OCI-M1 (cell line): Measurements from ENCODE around the gene PDRG1.

Source experiments
- DNase-seq: peaks from one replicate; lab custom pipeline; 2025; lab: John Stamatoyannopoulos, UW

PDRG1 gene

DNA sequence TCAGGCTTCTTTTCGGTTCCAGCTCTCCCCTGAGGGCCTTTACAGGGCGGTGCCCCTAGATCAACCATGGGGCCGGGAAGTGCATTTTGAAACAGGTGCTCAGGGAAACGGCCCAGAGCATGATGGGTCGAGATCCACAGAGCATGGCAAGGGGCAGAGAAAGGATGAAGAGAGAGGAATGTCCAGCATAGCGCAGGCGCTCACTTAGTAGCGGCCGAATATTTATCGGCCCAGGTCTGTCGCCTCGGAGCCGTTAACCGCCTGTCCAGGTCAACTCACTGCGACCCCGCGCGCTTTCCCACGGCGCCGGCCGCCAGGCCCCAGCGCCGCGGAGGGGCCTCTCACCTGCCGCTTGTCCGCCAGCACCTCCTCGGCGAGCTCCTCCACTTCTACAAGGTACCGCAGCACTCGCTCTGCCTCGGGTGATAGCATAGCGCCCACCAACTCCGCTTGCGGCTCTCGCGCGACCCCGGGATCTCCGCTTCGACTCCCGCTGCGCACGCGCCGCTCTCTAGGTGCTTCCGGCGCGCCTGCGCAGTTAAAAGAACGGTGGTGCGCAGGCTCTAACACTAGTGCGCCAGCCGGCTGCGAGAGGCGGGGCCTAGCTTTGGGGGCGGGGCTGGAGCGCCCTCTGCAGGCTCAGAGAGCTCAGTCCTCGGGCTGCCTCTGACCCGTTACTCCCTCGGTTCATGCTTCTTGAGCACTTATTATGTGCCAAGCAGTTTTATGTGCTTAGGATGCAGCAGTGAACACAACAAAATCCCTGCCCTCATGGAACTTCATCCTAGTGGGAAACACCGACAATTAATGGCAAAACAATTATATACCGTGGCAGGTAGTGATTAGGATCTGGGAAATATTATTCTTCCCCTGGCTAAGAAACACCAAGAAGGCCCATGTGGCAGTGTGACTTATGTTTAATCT lies at the start of gene PDRG1:
Gene PDRG1, minus strand, starts transcription at position 517 of the 924 bp plus-strand sequence. Its CDS starts 85 bp downstream, at position 432.
- peak; percentile 97 for DNase-seq

DNA sequence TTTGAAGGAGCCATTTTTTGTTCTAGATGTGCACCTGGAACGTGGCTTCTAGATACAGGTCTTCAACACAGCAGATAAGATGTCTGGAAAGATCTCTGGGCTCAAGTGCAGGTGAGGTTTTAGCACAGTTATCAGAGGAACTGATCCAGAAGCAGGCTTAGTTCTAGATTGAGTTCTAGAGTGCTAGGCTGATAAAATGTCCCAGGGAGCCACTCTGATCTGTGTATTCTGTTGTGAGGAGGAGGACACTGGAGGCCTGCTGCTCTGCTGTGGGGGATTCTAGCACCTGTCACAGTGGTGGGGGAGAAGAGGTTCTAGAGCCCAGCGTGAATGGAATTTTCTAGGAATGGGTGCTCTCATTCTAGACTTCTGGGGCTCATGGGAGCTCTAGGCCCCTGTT lies 46.4 kb upstream of the PDRG1 start:
- no peak for DNase-seq

GRCh38 chr20:31996996-31997395 lies 45.1 kb upstream of the PDRG1 start:
- no peak for DNase-seq

- DNase-seq = no peak
These were observed 40.2 kb upstream of the PDRG1 start for GRCh38 chr20:31992086-31992485.

- DNase-seq = no peak
These were observed 39.5 kb upstream of the PDRG1 start for GRCh38 chr20:31991339-31991705.

DNA sequence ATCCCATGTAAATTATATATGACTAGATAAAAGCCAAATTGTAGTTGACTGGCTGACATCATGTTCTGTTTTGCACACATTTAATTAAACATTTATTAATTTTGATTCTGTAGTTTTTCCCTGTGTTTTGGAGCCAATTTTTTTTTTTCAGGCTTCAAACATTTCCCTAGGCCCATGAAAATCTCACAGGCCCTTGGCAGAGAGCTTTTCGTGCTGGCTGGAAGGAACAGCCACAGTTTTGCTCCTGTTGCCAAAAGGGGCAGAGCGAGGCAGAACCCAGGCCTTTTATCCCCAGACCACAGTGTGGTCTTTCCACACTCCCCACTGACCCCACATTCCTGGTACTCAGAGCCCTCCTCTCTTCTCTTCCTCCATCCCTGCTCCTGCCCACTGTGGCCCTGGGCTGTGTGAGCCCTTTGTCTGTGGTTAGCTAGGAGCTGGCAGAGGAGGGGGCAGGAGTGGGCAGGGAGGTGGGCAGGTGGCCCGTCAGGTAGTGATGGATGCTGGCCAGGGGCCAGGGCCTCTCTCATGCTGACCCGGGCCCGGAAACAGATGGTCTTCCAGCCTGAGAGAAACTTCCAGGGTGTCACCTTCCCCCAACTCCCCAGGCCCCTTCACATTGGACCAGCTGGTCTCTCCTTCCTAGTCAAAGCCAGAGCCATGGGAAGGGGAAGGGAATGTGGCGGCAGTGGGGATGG lies 38.9 kb upstream of the PDRG1 start:
- no peak for DNase-seq

GRCh38 chr20:31989030-31989645 lies 37.3 kb upstream of the PDRG1 start:
- DNase-seq = no peak

GRCh38 chr20:31988430-31989015 lies 36.7 kb upstream of the PDRG1 start:
- no peak for DNase-seq

- DNase-seq = no peak
These were observed 35.9 kb upstream of the PDRG1 start for GRCh38 chr20:31987744-31988143.

GRCh38 chr20:31984981-31985471 lies 33.2 kb upstream of the PDRG1 start:
- no peak for DNase-seq

DNA sequence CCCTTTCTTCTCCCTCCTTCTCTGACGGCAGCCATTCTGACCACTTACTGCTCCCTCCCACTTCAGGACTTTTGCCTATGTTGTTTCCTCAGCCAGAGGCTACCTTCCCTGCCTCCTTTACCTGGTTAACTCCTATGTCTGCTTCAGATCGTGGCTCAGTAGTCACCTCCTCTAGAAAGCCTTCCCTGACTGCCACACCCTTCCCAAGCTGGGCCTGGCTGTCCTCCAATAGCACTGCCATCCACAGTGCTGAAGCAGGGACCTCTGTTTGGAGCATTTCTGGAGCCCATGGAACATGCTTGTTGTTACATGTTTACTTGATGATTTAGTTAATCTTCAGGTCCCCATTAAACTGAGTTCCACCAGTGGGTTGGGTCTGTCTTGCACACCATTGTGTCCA lies 29.9 kb upstream of the PDRG1 start:
- no peak for DNase-seq

GRCh38 chr20:31979713-31980426 lies 28.0 kb upstream of the PDRG1 start:
- no peak for DNase-seq

- DNase-seq = no peak
These were observed 25.2 kb upstream of the PDRG1 start for GRCh38 chr20:31977080-31977479.

- DNase-seq = no peak
These were observed 24.0 kb upstream of the PDRG1 start for GRCh38 chr20:31975874-31976273.

GRCh38 chr20:31974951-31975487 lies 23.2 kb upstream of the PDRG1 start:
- no peak for DNase-seq

GRCh38 chr20:31974296-31974695 lies 22.4 kb upstream of the PDRG1 start:
- DNase-seq = no peak

DNA sequence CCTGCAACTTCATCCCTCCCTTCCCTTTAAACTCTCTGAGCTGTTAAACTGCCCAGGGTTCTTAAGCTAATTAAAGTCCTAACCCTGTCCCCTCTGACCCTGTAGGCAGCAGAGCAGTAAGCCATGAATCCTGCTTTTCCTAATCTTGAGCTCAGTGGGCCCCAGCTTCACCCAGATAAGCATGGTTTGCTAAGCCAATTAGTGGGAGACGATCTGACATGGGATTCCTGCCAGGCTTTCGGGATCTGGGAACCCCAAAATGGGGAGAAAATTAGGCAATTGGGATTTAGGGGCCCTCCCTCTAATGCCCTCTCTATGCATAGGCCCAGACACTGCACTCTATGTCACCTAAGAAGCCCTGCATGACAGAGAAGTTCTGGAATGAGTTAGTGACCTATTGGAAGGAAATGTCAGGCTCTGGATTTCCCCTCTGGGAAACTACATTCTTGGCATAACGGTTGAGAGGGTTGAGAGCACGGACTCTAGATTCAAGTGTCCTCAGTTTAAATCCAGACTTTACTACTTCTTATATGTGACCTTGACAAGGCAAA lies 20.7 kb upstream of the PDRG1 start:
- DNase-seq = no peak

GRCh38 chr20:31969991-31970390 lies 18.1 kb upstream of the PDRG1 start:
- no peak for DNase-seq

DNA sequence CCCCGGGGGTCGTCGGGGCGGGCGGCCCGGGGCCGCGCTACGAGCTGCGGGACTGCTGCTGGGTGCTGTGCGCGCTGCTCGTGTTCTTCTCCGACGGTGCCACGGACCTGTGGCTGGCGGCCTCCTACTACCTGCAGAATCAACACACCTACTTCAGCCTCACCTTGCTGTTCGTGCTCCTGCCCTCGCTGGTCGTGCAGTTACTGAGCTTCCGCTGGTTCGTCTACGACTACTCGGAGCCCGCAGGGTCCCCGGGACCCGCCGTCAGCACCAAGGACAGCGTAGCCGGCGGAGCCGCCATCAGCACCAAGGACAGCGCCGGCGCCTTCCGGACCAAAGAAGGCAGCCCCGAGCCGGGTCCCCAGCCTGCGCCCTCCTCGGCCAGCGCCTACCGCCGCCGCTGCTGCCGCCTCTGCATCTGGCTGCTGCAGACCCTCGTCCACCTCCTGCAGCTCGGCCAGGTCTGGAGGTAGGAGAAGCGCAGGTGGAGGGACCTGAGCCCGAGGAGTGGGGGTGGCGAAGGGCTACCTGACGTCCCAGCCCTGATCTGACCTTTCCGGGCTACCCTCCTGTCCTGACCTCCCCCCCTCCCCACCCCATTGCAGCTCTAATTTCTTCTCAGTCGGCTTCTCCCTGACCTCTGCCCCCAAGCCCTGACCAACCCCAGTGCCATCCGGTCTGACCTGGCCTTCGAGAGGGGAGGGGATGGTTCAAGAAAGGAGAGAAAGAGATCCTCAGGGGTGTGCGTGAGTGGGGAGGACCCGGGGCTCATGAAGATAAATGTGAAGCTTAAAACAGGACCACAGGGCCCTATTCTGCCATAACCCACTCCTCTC lies 16.7 kb upstream of the PDRG1 start:
- peak; percentile 88 for DNase-seq

DNA sequence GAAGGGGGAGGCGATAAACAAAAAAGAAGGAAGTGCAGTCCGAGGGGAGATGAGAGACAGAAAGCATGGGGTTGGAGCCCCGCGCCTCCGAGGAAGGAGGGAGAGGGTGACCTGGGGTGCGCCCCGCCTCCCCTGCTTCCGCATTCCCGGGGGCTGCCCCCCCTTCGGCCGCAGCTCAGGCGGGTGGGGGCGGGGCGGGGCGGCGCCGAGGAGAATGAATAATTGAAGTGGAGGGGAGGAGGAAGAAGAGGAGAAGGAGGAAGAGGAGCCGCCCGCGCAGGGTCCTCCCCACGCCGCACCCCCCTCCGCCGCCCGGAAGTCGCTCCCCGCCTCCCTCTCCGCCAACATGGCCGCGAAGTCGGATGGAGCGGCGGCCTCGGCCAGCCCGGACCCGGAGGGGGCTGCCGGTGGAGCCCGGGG lies 16.0 kb upstream of the PDRG1 start, which contains the start of gene XKR7:
Gene XKR7, plus strand, starts transcription at position 322 of the 420 bp plus-strand sequence. Its CDS starts 25 bp downstream, at position 347.
- DNase-seq = peak; percentile 5
